ENCODE measurements around the gene GJC1. TPM values are rescaled to one million over a fixed set of nuclear protein-coding genes. Genes with fewer than 3 reads are reported as not detected.

The GJC1 gene
- total RNA-seq, 2 experiments from 2014 or later, result not detected

DNA sequence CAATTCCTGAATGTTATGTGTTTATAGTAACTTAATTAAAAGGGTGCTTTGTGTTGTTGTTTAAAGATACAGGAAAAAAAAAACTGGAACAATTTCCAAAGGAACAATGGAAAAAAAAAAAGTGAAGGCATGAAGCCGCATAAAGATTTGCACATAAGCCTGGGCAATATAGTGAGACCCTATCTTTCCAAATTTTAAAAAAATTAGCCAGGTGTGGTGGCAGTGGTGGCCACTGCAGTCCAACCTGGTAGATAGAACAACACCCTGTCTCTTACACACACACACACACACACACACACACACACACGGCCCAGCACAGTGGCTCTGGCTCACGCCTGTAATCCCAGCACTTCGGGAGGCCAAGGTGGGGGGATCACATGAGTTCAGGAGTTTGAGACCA lies 21.9 kb downstream of the GJC1 start:
- intact Hi-C loops (cut with DNase I, micrococcal nuclease), result no loop called here
- Histone ChIP-seq H3K9me3 (ENCODE audit: control insufficient read depth in 1 of 2, insufficient read depth in 1 of 2, low read length in 2 of 2) (no peaks in the 10 kb centered on the region), H3K27me3 (ENCODE audit: control insufficient read depth in 1 of 2, insufficient read depth in 2 of 2, low read length in 2 of 2) (peaks cover 2 to 7% of the 10 kb centered on the region in 2 experiments), H3K36me3 (ENCODE audit: insufficient read depth, low read length) (no peaks in the 10 kb centered on the region), H3K4me3 (ENCODE audit: low read length) (no peak overlapping the region), H3K27ac (ENCODE audit: low read depth in 1 of 2, low read length in 2 of 2) (no peak overlapping the region), H3K4me1 (ENCODE audit: insufficient read depth, low read length) (no peaks in the 10 kb centered on the region)
- DNase-seq (no peak), ATAC-seq (ENCODE audit: poor library complexity) (no peak)
- ChIA-PET POLR2A (no interaction called here), CTCF (no interaction called here)
- TF ChIP-seq, protein P1, sequence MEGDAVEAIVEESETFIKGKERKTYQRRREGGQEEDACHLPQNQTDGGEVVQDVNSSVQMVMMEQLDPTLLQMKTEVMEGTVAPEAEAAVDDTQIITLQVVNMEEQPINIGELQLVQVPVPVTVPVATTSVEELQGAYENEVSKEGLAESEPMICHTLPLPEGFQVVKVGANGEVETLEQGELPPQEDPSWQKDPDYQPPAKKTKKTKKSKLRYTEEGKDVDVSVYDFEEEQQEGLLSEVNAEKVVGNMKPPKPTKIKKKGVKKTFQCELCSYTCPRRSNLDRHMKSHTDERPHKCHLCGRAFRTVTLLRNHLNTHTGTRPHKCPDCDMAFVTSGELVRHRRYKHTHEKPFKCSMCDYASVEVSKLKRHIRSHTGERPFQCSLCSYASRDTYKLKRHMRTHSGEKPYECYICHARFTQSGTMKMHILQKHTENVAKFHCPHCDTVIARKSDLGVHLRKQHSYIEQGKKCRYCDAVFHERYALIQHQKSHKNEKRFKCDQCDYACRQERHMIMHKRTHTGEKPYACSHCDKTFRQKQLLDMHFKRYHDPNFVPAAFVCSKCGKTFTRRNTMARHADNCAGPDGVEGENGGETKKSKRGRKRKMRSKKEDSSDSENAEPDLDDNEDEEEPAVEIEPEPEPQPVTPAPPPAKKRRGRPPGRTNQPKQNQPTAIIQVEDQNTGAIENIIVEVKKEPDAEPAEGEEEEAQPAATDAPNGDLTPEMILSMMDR (IDR thresholded peaks at IDR 0.05), result no peak
- Mint-ChIP-seq H3K4me3 (no peak overlapping the region), H3K4me1 (ENCODE audit: low read depth) (no peaks in the 10 kb centered on the region), H3K27ac (no peak overlapping the region), H3K36me3 (ENCODE audit: low read depth) (no peaks in the 10 kb centered on the region), H3K9me3 (no peaks in the 10 kb centered on the region), H3K27me3 (peaks cover 16% of the 10 kb centered on the region)

DNA sequence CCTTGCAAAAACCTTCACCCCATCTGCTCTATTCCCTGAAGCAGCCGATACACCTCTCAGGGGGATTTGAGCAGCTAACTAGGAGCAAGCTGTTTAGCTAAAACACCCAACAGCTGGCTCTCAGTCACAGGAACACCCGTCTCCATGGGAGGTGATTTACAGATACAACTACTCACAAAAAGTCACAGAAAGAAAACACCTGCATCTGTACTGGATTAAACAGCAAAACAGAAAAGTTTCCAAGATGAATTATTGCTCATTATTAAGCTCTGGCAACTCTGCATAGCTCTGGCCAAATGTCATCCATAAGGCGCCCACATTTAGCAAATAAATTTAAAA lies 22.3 kb downstream of the GJC1 start:
- Mint-ChIP-seq H3K36me3 (ENCODE audit: low read depth) (no peaks in the 10 kb centered on the region), H3K27me3 (peaks cover 16% of the 10 kb centered on the region), H3K9me3 (no peaks in the 10 kb centered on the region), H3K4me3 (no peak overlapping the region), H3K27ac (no peak overlapping the region), H3K4me1 (ENCODE audit: low read depth) (no peaks in the 10 kb centered on the region)
- Histone ChIP-seq H3K27ac (ENCODE audit: low read depth in 1 of 2, low read length in 2 of 2) (no peak overlapping the region), H3K36me3 (ENCODE audit: insufficient read depth, low read length) (no peaks in the 10 kb centered on the region), H3K4me1 (ENCODE audit: insufficient read depth, low read length) (no peaks in the 10 kb centered on the region), H3K4me3 (ENCODE audit: low read length) (no peak overlapping the region), H3K27me3 (ENCODE audit: control insufficient read depth in 1 of 2, insufficient read depth in 2 of 2, low read length in 2 of 2) (peaks cover 2 to 5% of the 10 kb centered on the region in 2 experiments), H3K9me3 (ENCODE audit: control insufficient read depth in 1 of 2, insufficient read depth in 1 of 2, low read length in 2 of 2) (no peaks in the 10 kb centered on the region)
- ATAC-seq (ENCODE audit: poor library complexity) (no peak), DNase-seq (no peak)
- TF ChIP-seq, protein P1 (IDR thresholded peaks at IDR 0.05), result no peak
- POLR2A ChIA-PET, result no interaction called here
- CTCF ChIA-PET, result no interaction called here
- intact Hi-C loops (cut with DNase I, micrococcal nuclease), result no loop called here

DNA sequence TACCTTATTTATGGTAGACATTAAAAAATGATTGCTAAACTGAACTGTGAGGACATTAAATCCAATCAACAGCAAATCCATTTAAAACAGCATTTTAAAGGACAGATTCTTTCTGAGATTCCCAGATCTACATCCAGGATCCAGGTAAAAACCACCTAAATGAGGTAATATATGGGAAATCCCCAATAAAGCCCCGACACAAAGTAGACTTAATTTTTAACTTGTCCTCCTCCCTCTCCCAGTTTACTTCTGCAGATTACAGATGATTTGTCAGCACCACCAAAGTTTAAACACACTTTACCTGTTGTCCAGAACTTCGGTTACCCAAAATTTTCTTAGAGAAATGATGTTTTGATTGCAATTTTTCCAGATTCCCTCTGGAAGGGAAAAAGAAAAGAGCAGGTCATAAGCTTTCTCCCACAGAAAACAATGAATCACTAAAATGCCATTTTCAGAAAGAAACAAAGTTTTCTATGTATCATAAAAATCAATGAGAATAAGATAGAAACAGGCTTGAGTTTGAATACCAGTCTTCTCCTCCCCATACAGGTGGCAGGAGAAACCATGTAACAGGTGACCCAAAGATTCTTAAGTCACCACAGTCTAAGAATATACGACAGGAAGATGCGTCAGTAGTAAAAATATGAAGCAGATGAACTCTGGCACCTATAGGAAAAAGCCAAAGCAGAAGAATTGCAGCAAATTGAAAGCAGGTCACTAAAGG lies 22.8 kb downstream of the GJC1 start:
- H3K27me3 Mint-ChIP-seq, result peaks cover 16% of the 10 kb centered on the region
- ATAC-seq (ENCODE audit: poor library complexity), result no peak
- POLR2A ChIA-PET, result no interaction called here

More for the DNA sequence above, 22.8 kb downstream of the GJC1 start:
- intact Hi-C loops (cut with DNase I, micrococcal nuclease), result no loop called here
- H3K9me3 Mint-ChIP-seq, result no peaks in the 10 kb centered on the region
- H3K36me3 Mint-ChIP-seq (ENCODE audit: low read depth), result no peaks in the 10 kb centered on the region
- TF ChIP-seq, protein P1 (IDR thresholded peaks at IDR 0.05), result no peak
- Histone ChIP-seq H3K4me1 (ENCODE audit: insufficient read depth, low read length) (no peaks in the 10 kb centered on the region), H3K27me3 (ENCODE audit: control insufficient read depth in 1 of 2, insufficient read depth in 2 of 2, low read length in 2 of 2) (peaks cover 2 to 5% of the 10 kb centered on the region in 2 experiments), H3K4me3 (ENCODE audit: low read length) (no peak overlapping the region), H3K36me3 (ENCODE audit: insufficient read depth, low read length) (no peaks in the 10 kb centered on the region), H3K27ac (ENCODE audit: low read depth in 1 of 2, low read length in 2 of 2) (no peak overlapping the region), H3K9me3 (ENCODE audit: control insufficient read depth in 1 of 2, insufficient read depth in 1 of 2, low read length in 2 of 2) (no peaks in the 10 kb centered on the region)
- DNase-seq, result no peak
- H3K4me3 Mint-ChIP-seq, result no peak overlapping the region
- CTCF ChIA-PET, result no interaction called here
- no peak overlapping the region for H3K27ac Mint-ChIP-seq
- H3K4me1 Mint-ChIP-seq (ENCODE audit: low read depth), result no peaks in the 10 kb centered on the region

All from CD4-positive, alpha-beta T cell (primary cell).